C1 segment of cervical spinal cord (tissue), 14 donors: Measurements from ENCODE around the gene FAM171A2.
A peak's percentile ranks its signal among the peaks of the same experiment; 100 is the strongest.

Experiments
- DNase-seq, 14 donors: peaks; one replicate each; lab custom pipeline; 2025; lab: John Stamatoyannopoulos, UW

FAM171A2 gene

GRCh38 chr17:44361292-44362260 lies 2.1 kb downstream of the FAM171A2 start:
- no peak for DNase-seq

GRCh38 chr17:44360826-44361225 lies 2.8 kb downstream of the FAM171A2 start:
- peak in 1 of 14 donors; percentile 51 for DNase-seq

- DNase-seq: no peak
These were observed 3.5 kb downstream of the FAM171A2 start for GRCh38 chr17:44360144-44360533.

- DNase-seq: no peak
These were observed 4.1 kb downstream of the FAM171A2 start for GRCh38 chr17:44359458-44360143.

- DNase-seq: no peak
These were observed 4.6 kb downstream of the FAM171A2 start for GRCh38 chr17:44359006-44359405.

- no peak for DNase-seq
These were observed 5.6 kb downstream of the FAM171A2 start for GRCh38 chr17:44358066-44358465.

GRCh38 chr17:44356241-44356640 lies 7.4 kb downstream of the FAM171A2 start:
- peak in 1 of 14 donors; percentile 15 for DNase-seq

- DNase-seq: no peak
These were observed 8.0 kb downstream of the FAM171A2 start for GRCh38 chr17:44355642-44356099.

- DNase-seq: peak in 1 of 14 donors; percentile 8
These were observed 8.8 kb downstream of the FAM171A2 start for GRCh38 chr17:44354582-44355561.

- DNase-seq: no peak
These were observed 9.9 kb downstream of the FAM171A2 start for GRCh38 chr17:44353672-44354331.

GRCh38 chr17:44352828-44353671 lies 10.6 kb downstream of the FAM171A2 start:
- DNase-seq: no peak

GRCh38 chr17:44351961-44352827 lies 11.5 kb downstream of the FAM171A2 start:
- no peak for DNase-seq

GRCh38 chr17:44351464-44351863 lies 12.2 kb downstream of the FAM171A2 start:
- DNase-seq: no peak

GRCh38 chr17:44350733-44351226 lies 12.9 kb downstream of the FAM171A2 start:
- DNase-seq: peak in 9 of 14 donors; percentile 4 to 60 (median 23)

- no peak for DNase-seq
These were observed 14.0 kb downstream of the FAM171A2 start for GRCh38 chr17:44349553-44350070.

- DNase-seq: no peak
These were observed 14.7 kb downstream of the FAM171A2 start for GRCh38 chr17:44348988-44349364.

- DNase-seq: peak in 9 of 14 donors; percentile 24 to 68 (median 39)
These were observed 15.2 kb downstream of the FAM171A2 start for GRCh38 chr17:44348234-44348987.
